Glutamatergic neuron (in vitro differentiated cells): ENCODE data around the gene HS2ST1. TPM values are rescaled to one million over a fixed set of nuclear protein-coding genes. Genes with fewer than 3 reads are reported as not detected.

Experiments
- DNase-seq: peaks from one replicate; pipeline ENCODE4 v3.0.0; 2022
- H3K27ac Mint-ChIP-seq: one replicate; pipeline ENCODE4 v1.8.0; 2020; ENCODE audit warnings: mild to moderate bottlenecking, mixed read lengths, inconsistent platforms; ENCODE audit not compliant: unreplicated experiment
- H3K27me3 Mint-ChIP-seq: one replicate; pipeline ENCODE4 v1.8.0; 2020; ENCODE audit warnings: mild to moderate bottlenecking, moderate library complexity, mixed read lengths, inconsistent platforms; ENCODE audit not compliant: unreplicated experiment
- H3K36me3 Mint-ChIP-seq: one replicate; pipeline ENCODE4 v1.8.0; 2020; ENCODE audit warnings: mild to moderate bottlenecking, mixed read lengths, inconsistent platforms; ENCODE audit not compliant: unreplicated experiment
- H3K4me1 Mint-ChIP-seq: one replicate; pipeline ENCODE4 v1.8.0; 2020; ENCODE audit warnings: mild to moderate bottlenecking, low read depth, mixed read lengths, inconsistent platforms; ENCODE audit not compliant: unreplicated experiment
- H3K4me3 Mint-ChIP-seq: one replicate; pipeline ENCODE4 v1.8.0; 2020; ENCODE audit warnings: mild to moderate bottlenecking, mixed read lengths, inconsistent platforms; ENCODE audit not compliant: unreplicated experiment
- H3K9me3 Mint-ChIP-seq: one replicate; pipeline ENCODE4 v1.8.0; 2020; ENCODE audit warnings: mild to moderate bottlenecking, moderate library complexity, mixed read lengths, inconsistent platforms; ENCODE audit not compliant: unreplicated experiment
- total RNA-seq: library from RNA; stranded (reverse); fragmentation: NEBNext Ultra II Directional; extraction: Animal tissue kit (Norgen Biotek cat#: 25700); gene quantifications from one replicate; pipeline ENCODE4 v1.2.1, GENCODE V29; 2021; ENCODE audit not compliant: unreplicated experiment
- TF ChIP-seq, protein P1 (sequence below): fragments of 200-600 bp; sonication (generic); IDR thresholded peaks from one replicate; pipeline ENCODE4 v1.5.0; 2021; ENCODE audit not compliant: partially characterized antibody, unreplicated experiment

The HS2ST1 gene
- total RNA-seq, 1 donor from 2014 or later, result 12.9 TPM

DNA sequence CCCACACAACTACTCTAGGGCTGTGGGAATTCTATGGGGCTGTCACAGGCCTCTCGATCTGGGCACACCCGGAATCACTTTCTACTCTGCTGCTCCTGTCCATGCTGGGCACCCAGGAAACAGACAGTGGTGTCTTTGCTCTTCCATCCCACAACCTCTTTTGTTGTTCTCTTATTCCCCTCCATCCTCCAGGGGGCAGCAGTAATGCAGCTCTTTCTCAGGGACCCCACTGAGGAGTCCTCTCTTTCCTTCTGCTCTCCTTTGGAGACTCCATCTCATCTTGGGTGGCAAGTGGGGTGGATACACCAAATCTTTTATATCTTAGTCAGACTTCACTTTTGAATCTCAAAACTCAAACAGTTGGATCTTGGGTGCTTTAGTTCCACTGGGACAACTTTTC lies 206.3 kb downstream of the HS2ST1 start:
- TF ChIP-seq, protein P1, sequence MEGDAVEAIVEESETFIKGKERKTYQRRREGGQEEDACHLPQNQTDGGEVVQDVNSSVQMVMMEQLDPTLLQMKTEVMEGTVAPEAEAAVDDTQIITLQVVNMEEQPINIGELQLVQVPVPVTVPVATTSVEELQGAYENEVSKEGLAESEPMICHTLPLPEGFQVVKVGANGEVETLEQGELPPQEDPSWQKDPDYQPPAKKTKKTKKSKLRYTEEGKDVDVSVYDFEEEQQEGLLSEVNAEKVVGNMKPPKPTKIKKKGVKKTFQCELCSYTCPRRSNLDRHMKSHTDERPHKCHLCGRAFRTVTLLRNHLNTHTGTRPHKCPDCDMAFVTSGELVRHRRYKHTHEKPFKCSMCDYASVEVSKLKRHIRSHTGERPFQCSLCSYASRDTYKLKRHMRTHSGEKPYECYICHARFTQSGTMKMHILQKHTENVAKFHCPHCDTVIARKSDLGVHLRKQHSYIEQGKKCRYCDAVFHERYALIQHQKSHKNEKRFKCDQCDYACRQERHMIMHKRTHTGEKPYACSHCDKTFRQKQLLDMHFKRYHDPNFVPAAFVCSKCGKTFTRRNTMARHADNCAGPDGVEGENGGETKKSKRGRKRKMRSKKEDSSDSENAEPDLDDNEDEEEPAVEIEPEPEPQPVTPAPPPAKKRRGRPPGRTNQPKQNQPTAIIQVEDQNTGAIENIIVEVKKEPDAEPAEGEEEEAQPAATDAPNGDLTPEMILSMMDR, result peak; percentile 28
- peaks cover 3% of the 10 kb centered on the region for H3K4me1 Mint-ChIP-seq
- H3K36me3 Mint-ChIP-seq, result no peaks in the 10 kb centered on the region

DNA sequence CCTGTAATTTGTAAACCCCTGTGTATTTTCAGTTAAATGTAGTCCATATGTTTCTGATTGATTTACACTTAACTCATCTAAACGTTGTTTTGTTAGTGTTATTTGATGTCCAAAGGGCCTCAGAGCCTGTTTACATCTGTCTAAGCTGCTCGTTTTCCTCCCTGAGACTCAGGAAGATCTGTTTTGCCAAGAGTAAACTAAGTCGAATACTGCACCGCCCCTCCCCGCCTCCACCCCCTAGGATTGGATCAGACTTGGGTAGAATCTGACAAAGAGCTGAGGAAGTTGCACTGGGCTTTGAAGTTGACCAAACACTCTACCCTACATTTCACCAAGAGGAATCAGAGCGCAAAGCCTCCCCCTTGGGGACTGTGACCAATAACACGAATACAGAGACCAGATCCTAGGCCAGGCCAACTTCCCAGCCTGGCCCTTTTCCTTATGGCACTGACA lies 207.3 kb downstream of the HS2ST1 start:
- Mint-ChIP-seq H3K27ac (no peak overlapping the region), H3K9me3 (peaks cover 2% of the 10 kb centered on the region), H3K36me3 (no peaks in the 10 kb centered on the region), H3K27me3 (no peaks in the 10 kb centered on the region), H3K4me1 (peaks cover 3% of the 10 kb centered on the region), H3K4me3 (no peak overlapping the region)
- DNase-seq, result no peak
- TF ChIP-seq, protein P1, result no peak

More for the DNA sequence above, 206.3 kb downstream of the HS2ST1 start:
- Mint-ChIP-seq H3K27me3 (no peaks in the 10 kb centered on the region), H3K9me3 (peaks cover 2% of the 10 kb centered on the region), H3K27ac (no peak overlapping the region), H3K4me3 (no peak overlapping the region)
- no peak for DNase-seq

DNA sequence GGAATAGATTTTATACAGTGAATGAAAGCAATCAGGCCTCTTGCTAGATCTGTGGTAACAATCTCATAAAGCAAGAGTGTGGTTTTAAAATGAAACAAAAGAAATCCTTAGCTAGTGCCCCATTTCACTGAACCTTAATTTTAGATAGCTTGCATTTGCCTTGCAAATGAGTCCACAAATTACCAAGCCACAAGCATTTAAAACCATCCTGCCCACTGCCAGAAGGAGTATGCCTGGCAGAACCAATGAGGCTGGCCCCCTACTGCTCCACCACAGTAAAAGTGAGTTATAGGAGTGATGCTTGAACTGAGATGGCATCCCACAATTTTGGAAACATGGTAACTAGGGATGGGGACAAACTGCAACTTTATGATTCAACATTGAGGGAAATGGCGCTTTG lies 207.8 kb downstream of the HS2ST1 start:
- TF ChIP-seq, protein P1, result no peak
- Mint-ChIP-seq H3K4me3 (no peak overlapping the region), H3K27ac (no peak overlapping the region), H3K4me1 (peaks cover 3% of the 10 kb centered on the region), H3K36me3 (no peaks in the 10 kb centered on the region), H3K9me3 (no peaks in the 10 kb centered on the region), H3K27me3 (no peaks in the 10 kb centered on the region)
- DNase-seq, result no peak

DNA sequence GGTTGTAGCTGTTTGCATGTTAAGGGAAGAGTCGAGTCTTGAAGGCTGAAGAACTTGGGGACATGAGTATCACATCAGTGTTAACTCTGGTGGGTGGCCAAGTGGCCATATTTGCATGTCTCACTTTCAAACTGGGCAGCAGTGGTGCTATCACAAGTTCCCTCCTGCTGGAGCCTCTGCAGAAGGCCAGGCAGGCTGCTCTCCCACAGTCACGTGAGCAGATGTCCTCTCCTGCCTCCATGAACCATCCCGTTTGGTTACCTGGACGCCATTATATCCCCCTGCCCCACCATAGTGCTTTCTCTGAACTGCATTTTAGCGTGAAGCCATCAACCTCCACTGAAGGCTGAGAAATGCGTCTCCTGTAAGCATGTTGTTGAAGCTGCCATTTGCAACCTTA lies 209.2 kb downstream of the HS2ST1 start:
- Mint-ChIP-seq H3K27ac (no peak overlapping the region), H3K36me3 (no peaks in the 10 kb centered on the region)

DNA sequence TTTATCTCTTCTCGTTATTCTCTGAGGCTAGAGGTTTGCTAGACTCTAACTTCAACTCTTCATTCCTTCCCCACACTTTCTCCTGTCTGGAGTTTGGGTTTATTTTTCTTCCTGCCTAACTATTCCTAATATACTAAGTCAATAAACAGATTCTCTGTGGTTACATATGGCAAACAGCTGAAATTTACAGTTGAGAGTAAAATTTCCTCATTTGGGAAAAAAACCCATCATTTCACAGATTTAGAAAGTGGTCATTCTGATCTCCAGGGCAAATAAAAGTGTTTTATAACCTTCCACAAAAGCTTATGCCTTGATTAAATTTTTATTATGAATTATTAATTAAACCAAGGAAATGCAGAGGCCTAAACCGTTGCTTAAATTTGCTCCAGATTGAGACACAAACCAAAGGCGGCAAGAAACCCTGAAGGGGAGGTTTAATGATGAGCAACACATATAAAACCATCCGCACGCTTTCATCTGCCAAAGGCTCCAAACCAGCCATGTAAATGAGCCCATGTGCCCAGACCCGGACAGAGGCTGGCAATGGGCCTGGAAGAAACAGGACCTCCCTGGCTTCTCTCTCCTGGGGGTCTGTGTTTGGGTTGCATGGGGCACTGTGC lies 212.6 kb downstream of the HS2ST1 start:
- H3K9me3 Mint-ChIP-seq, result no peaks in the 10 kb centered on the region
- H3K27me3 Mint-ChIP-seq, result peaks cover 2% of the 10 kb centered on the region
- no peaks in the 10 kb centered on the region for H3K36me3 Mint-ChIP-seq
- no peaks in the 10 kb centered on the region for H3K4me1 Mint-ChIP-seq
- H3K27ac Mint-ChIP-seq, result peak overlapping the region; percentile 7
- TF ChIP-seq, protein P1, result no peak
- DNase-seq, result no peak
- H3K4me3 Mint-ChIP-seq, result no peak overlapping the region

More for the DNA sequence above, 209.2 kb downstream of the HS2ST1 start:
- peaks cover 3% of the 10 kb centered on the region for H3K4me1 Mint-ChIP-seq
- H3K4me3 Mint-ChIP-seq, result no peak overlapping the region
- no peaks in the 10 kb centered on the region for H3K27me3 Mint-ChIP-seq
- no peaks in the 10 kb centered on the region for H3K9me3 Mint-ChIP-seq
- TF ChIP-seq, protein P1, result no peak
- no peak for DNase-seq
